PC-3 (cell line): ENCODE measurements around the gene SRGAP1.

ENCODE experiments used
- CTCF ChIP-seq: fragments of 300-600 bp; sonication (generic); conservative IDR thresholded peaks from 2 replicates; pipeline ENCODE4 v1.5.1; 2017; ENCODE audit warnings: antibody characterized with exemption, low read depth, mild to moderate bottlenecking, low read length
- EZH2 ChIP-seq: fragments of 300-600 bp; sonication (generic); IDR thresholded peaks from one replicate; pipeline ENCODE4 v1.6.1; 2017; ENCODE audit warnings: antibody characterized with exemption, mild to moderate bottlenecking, low read length; ENCODE audit not compliant: unreplicated experiment
- EZH2phosphoT487 ChIP-seq: fragments of 300-600 bp; sonication (generic); IDR thresholded peaks from 2 replicates; pipeline ENCODE4 v1.6.1; 2018; ENCODE audit warnings: mild to moderate bottlenecking, antibody characterized with exemption, low read length, borderline replicate concordance

GRCh38 chr12:63816031-63816430, 28.5 kb upstream of the SRGAP1 start:
- TF ChIP-seq CTCF (no peak), EZH2 (no peak), EZH2phosphoT487 (no peak)
